SK-N-SH (cell line): ENCODE measurements around the gene ABCB1. TPM values are rescaled to one million over a fixed set of nuclear protein-coding genes. Genes with fewer than 3 reads are reported as not detected.
A peak's percentile ranks its signal among the peaks of the same experiment; 100 is the strongest.

Experiments used
- CTCF ChIA-PET: fragments of 300-600, 350-600 bp; formaldehyde crosslinking; extraction: SDS; loops from one replicate; lab custom pipeline; 2021; lab: Yijun Ruan, JAX
- POLR2A ChIA-PET: fragments of 350-600 bp; sonication (Branson Sonifier 250); formaldehyde crosslinking; extraction: SDS; loops from one replicate; lab custom pipeline; 2020; ENCODE audit warnings: antibody characterized with exemption, inconsistent platforms; lab: Yijun Ruan, JAX
- DNase-seq: peaks from one replicate; pipeline ENCODE4 v3.0.0; 2012
- H2AFZ ChIP-seq: fragments of 200-600 bp; sonication (generic); 2 replicates; pipeline ENCODE4 v1.8.1; 2016; ENCODE audit warnings: antibody characterized with exemption, mild to moderate bottlenecking, low read depth
- H3F3A ChIP-seq: fragments of 200-600 bp; sonication (generic); replicated peaks from 2 replicates; pipeline ENCODE3; 2016; ENCODE audit warnings: antibody characterized with exemption, mild to moderate bottlenecking; ENCODE audit not compliant: insufficient read depth
- H3K27ac ChIP-seq, 2 experiments: fragments of 200-500 bp in 1 of 2; fragments of 200-600 bp in 1 of 2; sonication (Bioruptor generic) in 1 of 2; sonication (generic), shearing (Covaris generic) in 1 of 2; 2 replicates each; pipeline versions ENCODE4 v1.5.1 to v1.6.1; 2014 to 2016; ENCODE audit warnings: low read depth in 2 of 2, inconsistent platforms in 1 of 2, low read length in 1 of 2, mild to moderate bottlenecking in 1 of 2, mixed read lengths in 1 of 2
- H3K27me3 ChIP-seq: fragments of 200-600 bp; sonication (generic), shearing (Covaris generic); 2 replicates; pipeline ENCODE4 v1.6.1; 2016; ENCODE audit warnings: mixed run types; ENCODE audit not compliant: insufficient read depth
- H3K36me3 ChIP-seq, 2 experiments: fragments of 200-500 bp in 1 of 2; fragments of 200-600 bp in 1 of 2; sonication (Bioruptor generic) in 1 of 2; sonication (generic) in 1 of 2; replicated peaks in 1 of 2; 2 replicates each; pipeline versions ENCODE3 to v1.5.1; 2014 to 2016; ENCODE audit warnings: low read length in 1 of 2, mild to moderate bottlenecking in 1 of 2; ENCODE audit not compliant: insufficient read depth in 2 of 2, control insufficient read depth in 1 of 2
- H3K4me1 ChIP-seq, 2 experiments: fragments of 200-500 bp in 1 of 2; fragments of 200-600 bp in 1 of 2; sonication (Bioruptor generic) in 1 of 2; sonication (generic), shearing (Covaris generic) in 1 of 2; 2 replicates each; pipeline versions ENCODE4 v1.5.1 to v1.6.1; 2014 to 2016; ENCODE audit warnings: low read depth in 1 of 2, low read length in 1 of 2, mixed run types in 1 of 2; ENCODE audit not compliant: insufficient read depth in 2 of 2, control insufficient read depth in 1 of 2
- H3K4me2 ChIP-seq: fragments of 200-600 bp; sonication (generic), shearing (Covaris generic); 2 replicates; pipeline ENCODE4 v1.6.1; 2017; ENCODE audit warnings: mixed run types
- H3K4me3 ChIP-seq, 2 experiments: fragments of 200-500 bp in 1 of 2; fragments of 200-600 bp in 1 of 2; sonication (Bioruptor generic) in 1 of 2; sonication (generic), shearing (Covaris generic) in 1 of 2; 2 replicates each; pipeline versions ENCODE4 v1.5.1 to v1.8.1; 2014 to 2016; ENCODE audit warnings: low read depth in 2 of 2, inconsistent platforms in 1 of 2, low read length in 1 of 2, mild to moderate bottlenecking in 1 of 2, mixed read lengths in 1 of 2, moderate library complexity in 1 of 2
- H3K79me2 ChIP-seq: fragments of 200-600 bp; sonication (generic); 2 replicates; pipeline ENCODE4 v1.8.1; 2017; ENCODE audit warnings: mild to moderate bottlenecking; ENCODE audit not compliant: insufficient read depth
- H3K9ac ChIP-seq: fragments of 200-600 bp; sonication (generic); 2 replicates; pipeline ENCODE4 v1.6.1; 2017; ENCODE audit warnings: mixed run types
- H3K9me2 ChIP-seq: fragments of 200-600 bp; sonication (generic); 2 replicates; pipeline ENCODE4 v1.6.1; 2017; ENCODE audit warnings: mixed run types
- H3K9me3 ChIP-seq: fragments of 200-600 bp; sonication (generic); 2 replicates; pipeline ENCODE4 v1.6.1; 2017; ENCODE audit warnings: mixed run types, mild to moderate bottlenecking, moderate library complexity
- H4K20me1 ChIP-seq: fragments of 200-600 bp; sonication (generic); 2 replicates; pipeline ENCODE4 v1.6.1; 2017; ENCODE audit warnings: mild to moderate bottlenecking, mixed run types; ENCODE audit not compliant: insufficient read depth
- ELF1 ChIP-seq: IDR thresholded peaks from 2 replicates; pipeline ENCODE4 v1.4.0; 2012
- EZH2phosphoT487 ChIP-seq: fragments of 200-600 bp; sonication (generic); IDR thresholded peaks from 2 replicates; pipeline ENCODE4 v1.6.1; 2017; ENCODE audit warnings: low read depth, mixed run types, mild to moderate bottlenecking, antibody characterized with exemption, moderate library complexity, borderline replicate concordance
- FOSL2 ChIP-seq: IDR thresholded peaks from 2 replicates; pipeline ENCODE4 v1.4.0; 2012; ENCODE audit warnings: low read depth, mild to moderate bottlenecking, moderate library complexity, borderline replicate concordance
- FOXJ3 ChIP-seq: sonication (generic); formaldehyde crosslinking; IDR thresholded peaks from 2 replicates; pipeline ENCODE4 v1.5.1; 2020; ENCODE audit warnings: mild to moderate bottlenecking, missing genetic modification reagents
- MEF2A ChIP-seq: IDR thresholded peaks from 2 replicates; pipeline ENCODE4 v1.4.0; 2012; ENCODE audit warnings: low read depth, borderline replicate concordance
- MXI1 ChIP-seq: IDR thresholded peaks from 2 replicates; pipeline ENCODE4 v1.6.1; 2012; ENCODE audit warnings: mild to moderate bottlenecking, low read depth, low read length, improper control_type of control experiment
- NFIC ChIP-seq: IDR thresholded peaks from 2 replicates; pipeline ENCODE4 v1.4.0; 2012; ENCODE audit warnings: borderline replicate concordance
- RAD21 ChIP-seq: IDR thresholded peaks from 2 replicates; pipeline ENCODE4 v1.6.1; 2012; ENCODE audit warnings: mild to moderate bottlenecking, low read length
- RCOR1 ChIP-seq: fragments of 150-350 bp; IDR thresholded peaks from 2 replicates; pipeline ENCODE4 v1.6.1; 2017; ENCODE audit warnings: antibody characterized with exemption, low read length
- SMC3 ChIP-seq: IDR thresholded peaks from 2 replicates; pipeline ENCODE4 v1.6.1; 2012; ENCODE audit warnings: low read depth, low read length, improper control_type of control experiment
- YY1 ChIP-seq: IDR thresholded peaks from 2 replicates; pipeline ENCODE4 v1.4.0; 2012; ENCODE audit warnings: low read depth, mild to moderate bottlenecking
- WGBS: methylation state at CpG from one replicate; pipeline ENCODE4 v1.1.6; 2017; ENCODE audit warnings: low lambda C conversion rate; 5-methylcytosine and 5-hydroxymethylcytosine counted together
- polyA plus RNA-seq, 3 experiments: library from polyadenylated mRNA; depleted of rRNA; stranded (reverse); fragments of >200 nt; gene quantifications; 2 replicates each; pipeline ENCODE4 v1.2.3, GENCODE V29; 2012
- TF ChIP-seq, protein P1 (sequence below): IDR thresholded peaks from 2 replicates; pipeline ENCODE4 v1.4.0; 2012; ENCODE audit warnings: low read depth, borderline replicate concordance
- TF ChIP-seq, protein P2 (sequence below): IDR thresholded peaks from 2 replicates; pipeline ENCODE4 v1.4.0; 2012; ENCODE audit warnings: low read depth
- TF ChIP-seq, protein P3 (sequence below): fragments of 200-600 bp; sonication (generic); IDR thresholded peaks from 2 replicates; pipeline ENCODE4 v1.6.1; 2017; ENCODE audit warnings: antibody characterized with exemption, mild to moderate bottlenecking, moderate library complexity
- TF ChIP-seq, protein P4 (sequence below): IDR thresholded peaks from 2 replicates; pipeline ENCODE4 v1.4.0; 2012; ENCODE audit warnings: low read depth, borderline replicate concordance

Gene ABCB1
- polyA plus RNA-seq, 1 of the 3 experiments (the other 2 are of a cell fraction): 2.0 TPM

DNA sequence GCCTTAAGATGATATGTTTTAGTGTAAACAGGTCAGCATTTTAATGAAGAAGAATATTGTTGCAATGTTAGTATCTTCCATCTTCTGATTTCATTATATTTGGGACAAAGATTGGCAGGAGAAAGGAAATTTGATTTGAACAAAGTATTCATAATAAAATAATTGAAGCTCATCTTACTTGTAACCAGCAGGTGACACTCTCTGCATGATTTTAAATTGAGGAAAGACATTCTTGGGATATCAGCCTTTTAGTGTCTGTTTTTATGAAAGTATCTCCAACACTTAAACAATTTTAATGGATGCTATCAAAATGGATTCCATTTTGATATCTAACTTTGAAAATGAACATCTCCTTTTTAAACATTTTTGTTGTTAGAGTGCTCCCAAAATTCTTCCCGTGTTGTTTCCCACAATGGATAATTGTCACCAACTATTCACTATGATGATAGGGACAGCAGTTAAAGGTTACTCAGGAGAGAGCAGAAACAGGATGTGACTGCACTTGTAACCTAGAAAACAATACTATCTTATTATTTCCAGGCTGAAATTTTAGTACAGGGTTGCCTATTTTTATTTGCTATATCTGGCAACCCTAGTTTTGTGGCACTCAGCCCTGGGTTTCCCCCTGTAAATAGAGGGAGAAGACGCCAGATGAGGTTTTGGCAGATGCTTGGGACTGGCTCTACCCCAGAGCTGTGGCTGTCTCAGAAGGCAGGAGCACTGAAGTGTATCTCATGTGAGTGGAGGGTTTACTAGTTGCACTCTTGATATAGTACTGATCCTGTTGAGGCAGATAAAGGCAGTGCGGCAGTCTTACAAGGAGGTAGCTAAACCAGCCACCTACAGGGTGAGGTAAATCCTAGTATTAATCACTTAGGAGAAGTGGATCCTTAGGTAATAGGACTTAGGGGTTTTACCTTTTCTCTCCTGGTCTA lies 94.2 kb downstream of the ABCB1 start:
- TF ChIP-seq MXI1 (no peak), RCOR1 (no peak), YY1 (no peak), ELF1 (no peak), FOXJ3 (no peak), MEF2A (no peak), SMC3 (peak; percentile 65), EZH2phosphoT487 (no peak), RAD21 (peak; percentile 80), NFIC (no peak), FOSL2 (no peak)
- TF ChIP-seq, protein P1, sequence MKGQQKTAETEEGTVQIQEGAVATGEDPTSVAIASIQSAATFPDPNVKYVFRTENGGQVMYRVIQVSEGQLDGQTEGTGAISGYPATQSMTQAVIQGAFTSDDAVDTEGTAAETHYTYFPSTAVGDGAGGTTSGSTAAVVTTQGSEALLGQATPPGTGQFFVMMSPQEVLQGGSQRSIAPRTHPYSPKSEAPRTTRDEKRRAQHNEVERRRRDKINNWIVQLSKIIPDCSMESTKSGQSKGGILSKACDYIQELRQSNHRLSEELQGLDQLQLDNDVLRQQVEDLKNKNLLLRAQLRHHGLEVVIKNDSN: no peak
- TF ChIP-seq, protein P2, sequence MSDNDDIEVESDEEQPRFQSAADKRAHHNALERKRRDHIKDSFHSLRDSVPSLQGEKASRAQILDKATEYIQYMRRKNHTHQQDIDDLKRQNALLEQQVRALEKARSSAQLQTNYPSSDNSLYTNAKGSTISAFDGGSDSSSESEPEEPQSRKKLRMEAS: no peak
- TF ChIP-seq, protein P3, sequence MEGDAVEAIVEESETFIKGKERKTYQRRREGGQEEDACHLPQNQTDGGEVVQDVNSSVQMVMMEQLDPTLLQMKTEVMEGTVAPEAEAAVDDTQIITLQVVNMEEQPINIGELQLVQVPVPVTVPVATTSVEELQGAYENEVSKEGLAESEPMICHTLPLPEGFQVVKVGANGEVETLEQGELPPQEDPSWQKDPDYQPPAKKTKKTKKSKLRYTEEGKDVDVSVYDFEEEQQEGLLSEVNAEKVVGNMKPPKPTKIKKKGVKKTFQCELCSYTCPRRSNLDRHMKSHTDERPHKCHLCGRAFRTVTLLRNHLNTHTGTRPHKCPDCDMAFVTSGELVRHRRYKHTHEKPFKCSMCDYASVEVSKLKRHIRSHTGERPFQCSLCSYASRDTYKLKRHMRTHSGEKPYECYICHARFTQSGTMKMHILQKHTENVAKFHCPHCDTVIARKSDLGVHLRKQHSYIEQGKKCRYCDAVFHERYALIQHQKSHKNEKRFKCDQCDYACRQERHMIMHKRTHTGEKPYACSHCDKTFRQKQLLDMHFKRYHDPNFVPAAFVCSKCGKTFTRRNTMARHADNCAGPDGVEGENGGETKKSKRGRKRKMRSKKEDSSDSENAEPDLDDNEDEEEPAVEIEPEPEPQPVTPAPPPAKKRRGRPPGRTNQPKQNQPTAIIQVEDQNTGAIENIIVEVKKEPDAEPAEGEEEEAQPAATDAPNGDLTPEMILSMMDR: peak; percentile 79
- TF ChIP-seq, protein P4, sequence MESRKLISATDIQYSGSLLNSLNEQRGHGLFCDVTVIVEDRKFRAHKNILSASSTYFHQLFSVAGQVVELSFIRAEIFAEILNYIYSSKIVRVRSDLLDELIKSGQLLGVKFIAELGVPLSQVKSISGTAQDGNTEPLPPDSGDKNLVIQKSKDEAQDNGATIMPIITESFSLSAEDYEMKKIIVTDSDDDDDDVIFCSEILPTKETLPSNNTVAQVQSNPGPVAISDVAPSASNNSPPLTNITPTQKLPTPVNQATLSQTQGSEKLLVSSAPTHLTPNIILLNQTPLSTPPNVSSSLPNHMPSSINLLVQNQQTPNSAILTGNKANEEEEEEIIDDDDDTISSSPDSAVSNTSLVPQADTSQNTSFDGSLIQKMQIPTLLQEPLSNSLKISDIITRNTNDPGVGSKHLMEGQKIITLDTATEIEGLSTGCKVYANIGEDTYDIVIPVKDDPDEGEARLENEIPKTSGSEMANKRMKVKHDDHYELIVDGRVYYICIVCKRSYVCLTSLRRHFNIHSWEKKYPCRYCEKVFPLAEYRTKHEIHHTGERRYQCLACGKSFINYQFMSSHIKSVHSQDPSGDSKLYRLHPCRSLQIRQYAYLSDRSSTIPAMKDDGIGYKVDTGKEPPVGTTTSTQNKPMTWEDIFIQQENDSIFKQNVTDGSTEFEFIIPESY: no peak
- TF ChIP-seq, all 33 proteins: peak for 3
- Histone ChIP-seq H3K9ac (no peak overlapping the region), H3K4me2 (no peak overlapping the region), H4K20me1 (no peaks in the 10 kb centered on the region), H2AFZ (no peak overlapping the region), H3K27ac (no peak overlapping the region; a peak in 1 of 4 replicates), H3K4me3 (no peak overlapping the region), H3K9me2 (no peaks in the 10 kb centered on the region), H3K79me2 (no peaks in the 10 kb centered on the region), H3K9me3 (no peaks in the 10 kb centered on the region; the same call in 1 of the 2 replicates), H3K36me3 (peaks cover 0 to 24% of the 10 kb centered on the region in 2 experiments), H3K27me3 (no peaks in the 10 kb centered on the region), H3F3A (no peaks in the 10 kb centered on the region), H3K4me1 (peaks cover 0 to 17% of the 10 kb centered on the region in 2 experiments; a peak in 2 of 4 replicates)
- DNase-seq: peak; percentile 12
- ChIA-PET CTCF (interaction anchor here (0.6 to 4.4 kb wide), 43 partner anchors 8 to 664 kb away, joined by 3 to 34 read pairs (median 4); partner anchors contain the start of genes ABCB1, RUNDC3B and SLC25A40), POLR2A (interaction anchor here (1.1 kb wide), 1 partner anchor 94 kb away, joined by 3 read pairs; the partner anchor contains the start of gene ABCB1)
- 64% methylated on average over 3 of the region's 3 CpGs for WGBS
